GM19468 (cell line): Measurements from ENCODE around the gene WDR13.

ENCODE experiments used
- ATAC-seq: cut with Tn5 transposase; IDR thresholded peaks from one replicate; pipeline ENCODE4 v1.9.1; 2021; ENCODE audit warnings: mild to moderate bottlenecking, moderate library complexity, moderate number of reproducible peaks; ENCODE audit not compliant: unreplicated experiment; ENCODE audit errors: extremely low read depth

The WDR13 gene

GRCh38 chrX:48591255-48591791 lies 6.0 kb upstream of the WDR13 start:
- ATAC-seq = no peak

- ATAC-seq = no peak
These were observed 4.3 kb upstream of the WDR13 start for GRCh38 chrX:48592971-48593370.

GRCh38 chrX:48595929-48596328 lies 1.4 kb upstream of the WDR13 start:
- no peak for ATAC-seq

- no peak for ATAC-seq
These were observed 1.3 kb downstream of the WDR13 start for GRCh38 chrX:48598614-48599013.

GRCh38 chrX:48599341-48599740 lies 2.0 kb downstream of the WDR13 start:
- ATAC-seq = no peak

GRCh38 chrX:48600226-48600625 lies 2.9 kb downstream of the WDR13 start:
- ATAC-seq = no peak

GRCh38 chrX:48601741-48602394 lies 4.6 kb downstream of the WDR13 start:
- ATAC-seq = no peak

GRCh38 chrX:48604701-48605100 lies 7.4 kb downstream of the WDR13 start:
- ATAC-seq = no peak

GRCh38 chrX:48606091-48606490 lies 8.8 kb downstream of the WDR13 start:
- ATAC-seq = no peak

- no peak for ATAC-seq
These were observed 14.4 kb downstream of the WDR13 start for GRCh38 chrX:48611703-48612102.

- no peak for ATAC-seq
These were observed 16.3 kb downstream of the WDR13 start for GRCh38 chrX:48613502-48614160.

- ATAC-seq = no peak
These were observed 19.3 kb downstream of the WDR13 start for GRCh38 chrX:48616576-48616975.

GRCh38 chrX:48617542-48618340 lies 20.4 kb downstream of the WDR13 start:
- no peak for ATAC-seq

GRCh38 chrX:48626401-48627298 lies 29.4 kb downstream of the WDR13 start:
- ATAC-seq = no peak

GRCh38 chrX:48631376-48632090 lies 34.2 kb downstream of the WDR13 start:
- ATAC-seq = peak; percentile 90

GRCh38 chrX:48632207-48632606 lies 34.9 kb downstream of the WDR13 start:
- ATAC-seq = no peak

- no peak for ATAC-seq
These were observed 39.0 kb downstream of the WDR13 start for GRCh38 chrX:48636301-48636700.

GRCh38 chrX:48636776-48637175 lies 39.5 kb downstream of the WDR13 start:
- ATAC-seq = no peak

GRCh38 chrX:48645669-48646068 lies 48.4 kb downstream of the WDR13 start:
- ATAC-seq = no peak
